DND-41 (cell line): ENCODE measurements around the gene SERPINB12.

Experiments
- CTCF ChIP-seq: IDR thresholded peaks from 2 replicates; pipeline ENCODE4 v1.5.1; 2012; ENCODE audit warnings: borderline replicate concordance, low read length, moderate library complexity, mild to moderate bottlenecking; ENCODE audit not compliant: poor library complexity, severe bottlenecking; ENCODE audit errors: extremely low read depth
- EZH2 ChIP-seq: IDR thresholded peaks from 3 replicates; pipeline ENCODE4 v1.6.1; 2012; ENCODE audit warnings: borderline replicate concordance, low read depth, mild to moderate bottlenecking, moderate library complexity, low read length, inconsistent platforms; ENCODE audit not compliant: severe bottlenecking

GRCh38 chr18:63551769-63552168, 9.6 kb downstream of the SERPINB12 start:
- TF ChIP-seq CTCF (no peak), EZH2 (no peak)
